Spleen (tissue), 7 donors: ENCODE data around the gene MEGF6.

Experiments used
- CTCF ChIP-seq, 11 experiments: fragments of 200-600 bp in 7 of 11; fragments of 450-650 bp in 4 of 11; sonication (generic) in 4 of 11; IDR thresholded peaks in 8 of 11; conservative IDR thresholded peaks in 3 of 11; 1 replicate in 7 of 11; 2 replicates in 4 of 11; pipeline versions ENCODE4 v1.4.0 to v1.8.0; 2016 to 2021; ENCODE audit warnings: antibody characterized with exemption in 11 of 11, inconsistent platforms in 4 of 11, mild to moderate bottlenecking in 1 of 11
- POLR2A ChIP-seq, 3 donors: fragments of 450-650 bp; IDR thresholded peaks; one replicate each; pipeline ENCODE4 v1.5.1; 2017; ENCODE audit warnings: antibody characterized with exemption in 3 of 3, mild to moderate bottlenecking in 1 of 3
- donor health status: DM: no; HTN: no; CAD: no; lungs with moderate emphysema.
- donor health status: DM: no; HTN: no; CAD: no.
- donor health status: DM: no; HTN: no; CAD: no.

- TF ChIP-seq CTCF (IDR thresholded peaks at IDR 0.05 in 8 of 11, conservative IDR thresholded peaks at IDR 0.05 in 3 of 11) = no peak
- TF ChIP-seq POLR2A (IDR thresholded peaks at IDR 0.05) = no peak
Observed at GRCh38 chr1:3620708-3621107, 9.4 kb upstream of the MEGF6 start.
